Peyer's patch (tissue), 4 donors: ENCODE results near the gene KLHL3.

Source experiments
- POLR2A ChIP-seq, 2 donors: fragments of 450-650 bp; IDR thresholded peaks; one replicate each; pipeline ENCODE4 v1.5.1; 2017; ENCODE audit warnings: antibody characterized with exemption in 2 of 2, mild to moderate bottlenecking in 2 of 2, moderate library complexity in 2 of 2
- TF ChIP-seq, protein P1 (sequence below), 6 experiments: fragments of 450-650 bp in 4 of 6; fragments of 200-600 bp in 2 of 6; sonication (generic) in 1 of 6; IDR thresholded peaks; one replicate each; pipeline ENCODE4 v1.5.1; 2017 to 2019; ENCODE audit warnings: antibody characterized with exemption in 6 of 6, mild to moderate bottlenecking in 3 of 6, moderate library complexity in 1 of 6

DNA sequence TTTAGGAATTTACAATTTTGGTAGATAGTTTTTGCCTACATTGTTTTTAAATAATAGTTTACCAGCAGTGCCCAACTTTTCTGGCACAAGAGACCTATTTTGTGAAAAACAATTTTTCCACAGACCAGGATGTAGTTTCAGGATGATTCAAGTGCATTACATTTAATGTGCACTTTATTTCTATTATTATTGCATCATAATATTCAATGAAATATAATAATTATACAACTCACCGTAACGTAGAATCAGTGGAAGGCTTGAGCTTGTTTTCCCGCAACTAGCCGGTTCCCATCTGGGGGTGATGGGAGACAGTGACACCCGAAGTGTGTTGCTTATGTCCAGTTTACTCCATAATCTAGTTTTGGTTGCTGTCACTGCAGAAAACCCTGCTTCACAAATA lies 21.7 kb upstream of the KLHL3 start:
- TF ChIP-seq, protein P1, sequence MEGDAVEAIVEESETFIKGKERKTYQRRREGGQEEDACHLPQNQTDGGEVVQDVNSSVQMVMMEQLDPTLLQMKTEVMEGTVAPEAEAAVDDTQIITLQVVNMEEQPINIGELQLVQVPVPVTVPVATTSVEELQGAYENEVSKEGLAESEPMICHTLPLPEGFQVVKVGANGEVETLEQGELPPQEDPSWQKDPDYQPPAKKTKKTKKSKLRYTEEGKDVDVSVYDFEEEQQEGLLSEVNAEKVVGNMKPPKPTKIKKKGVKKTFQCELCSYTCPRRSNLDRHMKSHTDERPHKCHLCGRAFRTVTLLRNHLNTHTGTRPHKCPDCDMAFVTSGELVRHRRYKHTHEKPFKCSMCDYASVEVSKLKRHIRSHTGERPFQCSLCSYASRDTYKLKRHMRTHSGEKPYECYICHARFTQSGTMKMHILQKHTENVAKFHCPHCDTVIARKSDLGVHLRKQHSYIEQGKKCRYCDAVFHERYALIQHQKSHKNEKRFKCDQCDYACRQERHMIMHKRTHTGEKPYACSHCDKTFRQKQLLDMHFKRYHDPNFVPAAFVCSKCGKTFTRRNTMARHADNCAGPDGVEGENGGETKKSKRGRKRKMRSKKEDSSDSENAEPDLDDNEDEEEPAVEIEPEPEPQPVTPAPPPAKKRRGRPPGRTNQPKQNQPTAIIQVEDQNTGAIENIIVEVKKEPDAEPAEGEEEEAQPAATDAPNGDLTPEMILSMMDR (IDR thresholded peaks at IDR 0.05): no peak
- TF ChIP-seq POLR2A (IDR thresholded peaks at IDR 0.05): no peak
